ENCODE data around the gene UCMA.
A peak's percentile ranks its signal among the peaks of the same experiment; 100 is the strongest.

- peak in 1 of 4 experiments; percentile 6 for TF ChIP-seq CTCF (IDR thresholded peaks at IDR 0.05)
- no peak for TF ChIP-seq EP300 (IDR thresholded peaks at IDR 0.05)
- TF ChIP-seq POLR2AphosphoS5 (IDR thresholded peaks at IDR 0.05): no peak
Measured at GRCh38 chr10:13219685-13220670, 14.2 kb downstream of the UCMA start.
